ENCODE data around the gene PMEPA1.

Gene PMEPA1

DNA sequence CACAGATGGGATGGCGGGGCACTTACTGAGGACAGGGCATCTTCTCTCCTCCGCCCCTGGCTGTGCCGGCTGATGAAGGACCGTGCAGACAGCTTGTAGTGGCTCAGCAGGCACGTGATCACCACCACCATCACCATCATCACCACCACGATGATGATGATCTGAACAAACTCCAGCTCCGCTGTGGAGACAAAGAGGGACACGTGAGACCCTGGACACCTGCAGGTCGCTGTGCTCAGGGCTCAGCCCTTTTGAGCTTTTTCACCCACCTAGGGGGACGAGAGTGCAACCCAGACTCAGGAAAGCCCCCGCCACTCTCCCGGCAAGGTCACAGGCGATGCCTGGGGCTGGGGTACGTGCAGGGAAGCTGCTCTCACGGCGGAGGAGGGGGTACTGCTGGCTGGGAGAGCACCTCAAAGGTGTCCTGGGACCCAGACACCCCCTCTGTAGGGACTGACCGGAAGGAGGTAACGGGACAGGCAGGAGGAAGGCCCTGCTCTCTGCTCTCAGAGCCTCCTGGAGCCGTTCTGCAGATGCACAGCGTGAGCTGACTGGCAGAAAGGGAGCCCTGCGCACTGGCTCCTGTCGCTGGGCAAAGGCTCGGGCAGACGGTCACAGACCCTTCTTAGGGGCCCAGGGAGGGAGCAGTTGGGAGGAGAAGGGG is 50.2 kb downstream of the PMEPA1 start:
- no peak for DNase-seq

DNA sequence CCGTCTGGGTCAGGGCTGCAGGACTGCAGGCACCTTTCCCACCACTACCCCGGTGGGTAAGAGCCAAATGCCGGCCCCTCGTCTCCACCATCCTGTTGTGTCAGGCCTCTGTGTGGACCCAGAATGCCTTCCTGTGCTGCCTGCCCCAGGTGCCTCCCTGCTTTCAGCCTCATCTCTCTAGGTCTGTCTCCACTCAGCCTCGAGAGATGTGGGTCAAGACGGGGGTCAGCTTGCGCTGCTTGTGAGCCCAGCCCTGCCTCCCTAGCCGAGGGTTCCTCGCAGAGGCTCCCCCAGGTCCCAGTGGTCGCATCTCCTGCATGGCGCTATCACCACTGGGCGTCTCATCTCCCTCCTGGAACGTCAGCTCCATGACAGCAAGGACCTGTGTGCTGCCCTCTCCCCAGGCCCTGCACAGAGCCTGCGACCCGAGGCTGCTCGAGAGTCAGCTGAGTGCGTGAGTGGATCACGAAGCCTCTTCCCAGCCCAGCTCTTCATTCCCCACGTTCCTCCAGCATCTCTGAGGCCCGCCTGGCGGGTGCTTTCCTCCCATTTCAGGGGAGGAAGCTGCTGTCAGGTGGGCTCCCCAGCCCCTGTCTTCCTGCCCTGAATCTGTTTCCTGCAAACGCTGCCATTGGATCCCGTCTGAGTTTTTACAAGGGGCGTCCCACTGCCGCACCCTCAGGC is 50.8 kb downstream of the PMEPA1 start:
- no peak for DNase-seq

DNA sequence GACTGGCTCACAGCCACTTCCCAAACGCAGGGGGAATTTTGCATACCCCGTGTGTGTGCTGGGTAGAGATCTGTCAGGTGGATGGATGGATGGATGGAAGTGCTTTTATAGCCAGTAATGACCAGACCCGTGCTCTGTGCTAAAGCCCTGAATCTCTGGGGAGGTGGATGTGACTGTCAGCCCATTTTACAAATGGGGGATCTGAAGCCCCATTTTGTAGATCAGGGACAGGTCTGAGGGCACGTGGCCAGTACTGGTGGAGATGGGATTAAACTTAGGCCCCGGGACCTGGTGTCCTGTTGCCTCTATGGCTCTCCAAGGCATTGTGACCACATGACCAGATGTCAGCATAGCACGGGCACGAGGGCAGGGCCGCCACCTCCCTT is 51.4 kb downstream of the PMEPA1 start:
- no peak for DNase-seq

DNA sequence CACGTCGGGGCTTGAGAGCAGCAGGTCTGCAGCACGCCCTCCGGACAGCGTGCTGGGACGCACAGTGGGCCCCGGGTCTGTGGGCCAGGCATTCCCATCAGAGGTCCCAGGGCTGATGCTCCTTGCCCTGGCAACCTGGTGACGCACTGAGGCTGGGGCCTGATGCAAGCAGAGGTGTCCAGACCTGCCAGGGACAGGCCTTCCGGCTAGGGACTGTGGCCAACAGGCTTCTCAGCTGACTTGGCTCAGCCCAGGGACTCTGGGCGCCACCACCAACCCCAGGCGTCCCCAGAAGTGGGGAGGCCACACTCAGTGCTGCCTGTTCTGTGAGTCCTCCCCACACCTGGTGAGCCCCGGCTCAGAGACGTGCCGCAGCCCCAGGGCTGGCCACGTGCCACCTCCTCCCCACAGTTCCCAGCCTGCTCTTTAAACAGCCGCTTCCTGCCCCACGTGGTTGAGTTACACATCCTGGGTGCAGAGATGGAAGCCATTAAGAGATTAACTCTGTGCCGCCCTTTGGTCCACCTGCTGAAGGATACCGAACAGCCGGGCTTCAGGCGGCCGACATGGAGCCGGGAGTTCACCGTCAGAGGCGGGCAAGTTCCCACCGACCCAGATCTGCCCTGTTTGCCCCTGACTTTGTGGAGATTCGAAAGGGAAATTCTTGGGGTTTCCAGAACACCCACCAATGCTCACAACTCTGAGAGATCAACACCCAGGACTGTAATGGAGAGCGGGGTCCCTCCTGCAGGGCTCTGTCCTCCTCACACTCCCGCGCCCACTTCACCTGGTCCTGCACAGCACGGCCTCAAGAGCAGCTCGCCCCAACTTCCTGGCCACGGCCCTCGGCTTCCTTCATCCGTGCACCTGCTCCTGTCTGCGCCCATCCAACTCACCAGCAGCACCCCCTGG is 52.0 kb downstream of the PMEPA1 start:
- no peak for DNase-seq

DNA sequence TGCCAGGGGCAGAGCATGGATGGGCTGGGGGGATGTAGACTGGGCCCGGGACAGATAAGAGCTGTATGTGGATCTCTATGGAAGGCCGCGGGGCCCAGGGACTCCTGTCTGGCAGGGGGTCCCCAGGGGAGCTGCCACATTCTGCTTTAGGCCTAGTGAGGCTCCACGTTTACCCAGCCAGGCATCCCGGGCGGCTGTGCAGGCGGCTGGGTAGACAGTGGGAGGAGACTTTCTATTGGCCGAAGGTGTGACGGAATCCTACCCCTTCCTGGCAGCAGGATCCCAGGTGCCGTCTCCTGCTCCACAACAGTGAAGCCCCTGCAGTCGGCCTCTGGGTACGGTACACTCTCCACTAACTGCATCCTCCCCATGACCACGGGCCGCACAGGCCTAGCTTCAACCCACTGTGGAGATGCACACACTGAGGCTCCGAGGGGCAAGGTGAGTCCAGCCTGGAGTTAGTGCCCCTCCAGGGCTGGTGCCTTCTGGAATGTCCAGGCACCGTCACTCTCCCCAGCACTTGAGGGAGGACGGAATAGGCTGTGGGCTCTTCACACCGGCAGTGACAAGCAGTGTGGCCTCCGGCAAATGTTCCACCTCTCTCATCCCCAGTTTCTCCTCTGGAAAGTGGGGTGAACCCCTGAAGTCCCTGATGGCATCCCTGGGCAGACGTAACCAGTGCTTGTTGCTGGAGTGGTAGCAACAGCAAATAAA is 52.8 kb downstream of the PMEPA1 start:
- DNase-seq, result no peak

DNA sequence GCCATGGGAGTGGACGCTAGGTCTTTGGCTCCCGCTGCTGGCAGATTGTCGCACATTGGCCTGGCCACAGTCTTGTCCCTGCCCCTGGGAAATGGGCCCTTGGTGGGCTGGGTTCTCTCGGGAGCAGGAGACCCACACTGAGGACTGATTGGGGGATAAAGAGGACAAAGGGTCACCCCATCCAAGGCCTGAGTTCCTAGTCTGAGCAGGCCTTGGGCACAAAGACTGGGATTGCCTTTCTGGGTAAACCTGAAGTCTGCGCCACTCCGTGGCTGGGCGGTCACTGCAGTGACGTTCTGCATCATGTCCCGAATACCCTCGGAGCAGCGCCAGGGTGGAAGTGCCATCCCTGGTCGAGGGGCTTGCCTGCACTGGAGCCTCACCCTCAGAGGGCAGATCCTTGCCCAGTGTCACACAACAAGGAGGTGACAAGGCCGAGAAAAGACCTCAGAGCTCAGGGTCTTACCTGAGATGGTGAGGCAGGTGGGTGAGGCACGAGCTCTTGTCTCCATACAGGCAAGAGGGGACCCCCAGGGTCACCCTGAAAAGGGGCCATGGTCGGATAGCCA is 53.5 kb downstream of the PMEPA1 start:
- DNase-seq, result no peak

DNA sequence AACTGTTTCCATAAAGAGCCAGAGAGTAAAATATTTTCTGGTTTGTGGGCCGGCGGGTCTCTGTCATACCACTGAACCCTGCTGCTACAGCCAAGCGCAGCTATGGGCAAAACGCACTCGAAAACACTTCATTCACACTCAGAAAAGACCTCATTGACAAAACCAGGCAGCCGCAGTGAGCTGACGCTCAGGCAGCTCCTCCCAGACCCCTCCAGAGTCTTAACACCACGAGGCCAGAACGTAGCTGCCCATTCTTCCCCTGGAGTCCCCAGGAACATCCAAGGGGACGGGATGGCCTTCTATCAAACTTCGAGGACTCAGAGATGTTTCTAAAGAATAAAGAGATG is 54.0 kb downstream of the PMEPA1 start:
- DNase-seq, result no peak

DNA sequence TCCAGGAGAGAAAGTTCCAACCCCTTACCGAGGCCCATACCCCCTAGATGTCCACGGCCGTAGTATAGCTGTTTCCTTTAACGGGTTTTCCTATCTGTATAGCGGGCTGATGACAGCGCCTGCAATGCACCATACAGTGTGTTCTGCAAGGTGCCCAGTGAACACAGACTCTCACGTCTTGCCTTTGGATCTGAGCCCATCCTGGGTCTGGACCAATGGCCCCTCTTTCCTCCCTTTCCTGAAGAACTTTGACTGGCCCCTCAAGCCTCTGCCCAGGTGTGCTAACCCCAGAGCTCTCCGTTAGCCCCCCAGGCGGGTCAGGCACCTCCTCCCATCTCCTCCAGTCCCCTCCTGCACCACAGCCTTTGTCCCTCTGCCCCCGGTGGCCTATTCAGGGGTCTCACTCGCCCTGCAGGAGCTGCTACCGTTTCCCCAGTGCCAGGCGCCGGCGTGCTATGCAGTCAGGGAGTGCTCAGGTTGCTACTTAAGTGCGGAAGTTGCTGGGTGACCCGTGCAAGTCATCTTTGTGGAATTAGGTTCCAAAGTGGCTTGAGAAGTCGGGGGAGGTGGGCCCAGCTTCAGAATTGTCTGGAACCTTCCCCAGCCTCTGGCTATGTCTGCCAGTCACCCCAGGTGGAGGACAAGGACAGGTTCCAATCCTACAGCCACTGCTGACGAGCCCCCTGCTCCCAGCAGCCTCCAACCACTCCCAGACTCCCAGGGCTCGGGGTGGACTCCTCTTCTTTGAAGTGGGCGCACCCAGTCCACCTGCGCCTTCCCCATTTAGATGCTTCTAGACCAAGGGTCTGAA is 54.6 kb downstream of the PMEPA1 start:
- DNase-seq, result no peak

DNA sequence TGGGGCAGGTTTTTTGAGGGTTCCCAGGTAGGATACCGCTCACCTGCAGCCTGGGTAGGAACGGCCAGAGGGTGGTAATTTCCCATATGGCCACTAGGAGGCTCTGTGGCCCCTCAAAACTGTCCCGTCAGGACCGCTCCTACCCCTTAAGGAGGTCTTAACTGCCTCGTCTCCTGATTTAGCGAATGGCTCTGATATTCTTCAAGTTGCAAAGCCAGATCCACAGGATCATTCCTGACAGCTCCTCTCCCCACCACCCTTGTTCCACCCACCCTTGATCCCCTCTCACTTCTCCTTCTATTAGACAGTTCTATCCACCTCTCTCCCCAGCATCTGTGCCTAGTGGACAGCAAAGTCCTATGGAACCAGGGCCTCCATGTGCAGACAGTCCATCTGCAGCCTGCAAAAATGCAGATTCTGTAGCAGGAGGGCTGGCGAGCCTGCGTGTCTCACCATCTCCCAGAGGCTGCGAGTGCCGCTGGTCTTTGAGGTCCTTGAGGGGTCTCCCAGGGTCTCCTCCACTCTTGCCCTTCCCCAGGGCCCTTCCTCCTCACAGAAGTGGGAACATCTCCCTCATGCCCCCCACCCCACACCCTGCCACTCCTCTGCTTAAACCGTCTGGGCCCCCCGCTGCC is 55.3 kb downstream of the PMEPA1 start:
- peak in 1 of 2 experiments; percentile 60 for DNase-seq

DNA sequence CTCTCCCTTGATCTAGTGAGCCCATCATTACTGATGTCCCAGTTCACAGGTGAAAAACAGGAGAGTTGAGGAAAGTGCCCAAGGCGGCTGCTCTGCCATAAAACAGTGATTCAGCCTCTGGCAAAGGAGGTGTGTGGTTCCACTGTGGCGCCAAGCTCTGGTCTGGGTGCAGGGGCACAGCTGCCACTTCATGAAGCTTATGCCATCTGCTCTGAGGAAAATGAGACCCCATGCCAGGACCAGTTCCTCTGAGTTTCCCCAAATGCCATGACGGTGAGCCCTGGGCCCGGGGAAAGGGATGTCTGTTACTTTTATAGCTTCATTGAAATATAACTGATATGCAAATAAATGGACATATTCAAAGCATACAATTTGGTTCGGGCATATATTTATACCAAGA is 55.9 kb downstream of the PMEPA1 start:
- DNase-seq, result no peak

DNA sequence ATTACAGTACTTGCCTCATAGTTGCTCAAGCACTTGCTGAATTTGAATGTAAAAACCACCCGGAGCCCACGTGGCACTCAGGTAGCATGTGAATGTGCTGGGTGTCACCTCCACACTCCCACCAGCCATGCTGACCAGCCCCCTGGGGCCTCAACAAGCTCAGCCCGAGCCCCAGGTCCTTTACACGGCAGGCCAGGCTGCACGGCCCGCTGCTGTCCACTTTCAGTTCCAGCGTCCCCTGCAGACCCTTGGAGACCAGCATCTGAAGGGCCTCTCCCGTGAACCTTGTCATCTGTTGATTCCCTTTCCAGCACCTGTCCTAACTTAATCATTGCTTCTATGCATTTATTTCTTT is 56.3 kb downstream of the PMEPA1 start:
- no peak for DNase-seq

DNA sequence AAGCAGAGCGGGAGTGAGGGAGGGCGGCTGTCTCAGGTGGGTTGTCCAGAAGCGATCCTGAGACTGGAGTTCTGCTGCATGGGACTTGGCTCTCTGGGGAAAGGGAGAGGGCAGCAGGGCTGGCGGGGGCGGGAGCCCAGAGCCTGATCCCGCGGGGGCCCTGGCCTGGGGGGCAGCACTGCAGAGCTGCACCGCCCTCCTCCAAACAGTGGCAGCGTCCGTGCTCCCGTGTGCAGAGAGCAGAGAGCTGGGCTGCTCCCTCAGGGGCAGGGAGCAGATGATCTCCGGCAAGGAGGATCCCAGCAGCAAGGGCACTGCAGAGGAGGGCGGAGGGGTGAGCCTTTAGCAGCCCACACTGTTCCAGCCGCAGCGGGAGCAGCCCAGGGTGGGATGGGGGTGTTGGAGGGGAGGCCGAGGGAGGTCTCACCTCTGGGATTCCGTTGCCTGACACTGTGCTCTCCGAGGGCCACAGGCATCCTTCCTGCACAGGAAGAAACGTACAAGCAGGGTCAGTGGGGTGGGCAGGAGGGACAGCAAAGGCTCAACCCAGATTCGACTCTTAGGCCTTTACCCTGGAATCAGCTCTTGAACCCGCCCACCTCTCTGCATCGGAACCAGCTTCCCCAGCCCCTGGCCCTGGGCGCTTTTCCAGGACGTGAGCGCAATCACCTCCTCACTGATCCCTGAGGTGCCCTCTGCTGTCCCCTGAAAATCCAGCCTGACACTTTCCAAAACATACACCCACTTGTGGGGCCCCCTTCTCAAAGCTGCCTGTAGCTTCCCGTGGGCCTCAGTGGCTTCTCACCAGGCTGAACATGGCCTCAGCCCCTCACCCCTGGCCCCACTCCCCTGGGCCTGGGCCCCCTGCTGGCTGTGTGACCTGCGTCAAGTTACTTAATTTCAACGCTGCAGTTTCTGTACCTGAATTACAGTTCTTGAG is 56.9 kb downstream of the PMEPA1 start:
- DNase-seq, result no peak

DNA sequence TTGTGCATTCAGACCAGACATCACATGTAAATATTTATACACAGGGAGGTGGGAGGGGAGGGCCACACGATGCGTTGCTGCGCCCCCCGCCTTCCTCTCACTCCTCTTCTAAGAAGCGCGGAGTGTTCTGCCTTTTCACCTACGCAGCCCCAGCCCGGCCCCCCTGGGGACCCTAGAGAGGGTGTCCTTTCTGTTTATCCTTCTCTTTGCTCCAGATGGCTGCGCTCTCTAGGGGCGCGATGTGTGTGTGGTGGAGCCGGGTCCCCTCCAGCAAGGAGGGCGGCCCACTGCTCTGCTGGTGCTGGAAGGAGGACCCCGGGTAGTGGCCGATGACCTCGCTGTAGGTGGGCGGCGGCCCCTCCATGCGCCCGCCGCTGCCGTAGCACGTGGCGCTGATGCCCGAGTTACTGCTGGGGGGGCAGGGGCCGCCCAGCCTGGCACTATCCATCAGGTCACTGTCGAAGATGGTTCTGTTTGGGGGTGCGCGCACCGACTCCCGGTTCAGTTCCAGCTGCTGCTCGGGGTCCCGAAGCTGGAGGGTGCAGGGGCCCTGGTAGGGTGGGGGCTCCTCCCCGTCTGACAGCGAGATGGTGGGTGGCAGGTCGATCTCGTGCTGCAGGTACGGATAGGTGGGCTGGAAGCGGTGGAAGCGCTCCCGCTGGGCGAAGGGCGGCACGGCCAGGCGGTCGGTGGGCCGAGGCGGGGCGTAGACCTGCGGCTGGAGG is 57.8 kb downstream of the PMEPA1 start:
- no peak for DNase-seq

DNA sequence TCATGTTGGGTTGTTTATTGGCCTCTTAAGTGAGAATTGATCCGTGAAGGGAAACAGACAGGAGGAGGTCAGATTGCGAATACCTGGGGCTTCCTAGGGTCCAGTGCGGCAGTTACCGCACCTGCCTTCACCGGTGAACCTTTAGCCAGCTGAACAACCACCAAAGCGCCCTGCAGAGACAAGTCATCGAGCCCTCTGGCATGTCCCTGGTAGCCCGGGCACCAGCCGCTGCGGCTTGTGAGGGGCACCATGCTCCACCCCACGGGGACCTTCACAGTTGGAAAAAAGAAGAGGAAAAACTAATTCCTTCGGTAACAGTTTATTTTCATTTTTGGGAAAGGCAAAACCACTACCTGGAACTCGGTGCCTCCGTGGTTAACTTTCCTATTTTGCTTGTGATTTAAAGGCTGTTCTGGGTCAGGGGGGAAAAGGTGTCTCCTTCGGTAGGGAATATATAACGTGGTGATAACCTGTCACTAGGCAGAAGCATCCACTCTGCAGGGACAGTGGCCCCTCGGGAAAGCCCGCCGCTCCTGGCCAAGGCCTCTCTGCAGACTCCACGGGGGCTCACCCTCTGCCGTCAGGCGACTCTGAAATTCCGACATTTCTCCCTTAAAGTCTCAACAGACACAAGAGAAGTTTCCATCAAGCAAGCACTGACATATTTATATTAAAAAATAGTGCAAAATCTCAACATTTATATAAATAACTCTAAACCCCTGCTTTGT is 58.9 kb downstream of the PMEPA1 start:
- no peak for DNase-seq

DNA sequence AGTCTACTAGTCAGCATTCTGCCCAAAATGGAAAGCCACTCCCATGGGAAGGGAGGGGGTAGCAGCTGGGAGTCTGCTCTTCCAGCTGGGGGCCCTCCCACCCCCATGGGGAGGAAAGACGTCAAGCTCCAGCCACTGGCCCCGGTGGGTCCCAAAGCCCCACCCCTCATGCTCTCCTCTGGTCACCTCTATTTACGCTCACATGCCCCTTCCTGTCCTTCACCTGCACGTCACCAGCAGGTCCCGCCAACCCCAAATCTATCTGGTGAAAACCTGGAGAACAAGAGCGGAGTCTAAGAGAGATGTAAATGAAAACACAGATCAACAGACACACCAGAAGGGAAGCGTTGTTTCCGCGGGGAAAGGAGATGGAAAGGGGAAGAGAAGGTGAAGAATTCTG is 59.5 kb downstream of the PMEPA1 start:
- no peak for DNase-seq

DNA sequence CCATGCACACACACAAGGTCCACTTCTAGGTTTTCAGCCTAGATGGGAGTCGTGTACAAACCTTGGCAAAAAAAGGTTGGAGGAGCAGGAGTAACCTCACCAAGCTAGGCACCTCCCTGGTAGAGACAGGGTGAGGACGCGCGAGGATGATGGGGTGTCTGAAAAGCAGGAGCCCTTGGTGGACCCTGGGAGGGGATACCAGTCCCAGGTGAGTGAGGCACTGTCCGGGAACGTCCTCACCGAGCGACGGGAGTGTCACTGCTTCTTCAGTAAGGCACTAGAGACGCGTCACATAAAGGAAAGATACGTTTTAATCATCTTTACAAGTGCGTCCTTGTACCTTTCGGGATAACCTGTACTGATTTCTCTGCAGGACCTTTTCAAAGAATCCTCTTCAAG is 60.2 kb downstream of the PMEPA1 start:
- DNase-seq, result no peak

DNA sequence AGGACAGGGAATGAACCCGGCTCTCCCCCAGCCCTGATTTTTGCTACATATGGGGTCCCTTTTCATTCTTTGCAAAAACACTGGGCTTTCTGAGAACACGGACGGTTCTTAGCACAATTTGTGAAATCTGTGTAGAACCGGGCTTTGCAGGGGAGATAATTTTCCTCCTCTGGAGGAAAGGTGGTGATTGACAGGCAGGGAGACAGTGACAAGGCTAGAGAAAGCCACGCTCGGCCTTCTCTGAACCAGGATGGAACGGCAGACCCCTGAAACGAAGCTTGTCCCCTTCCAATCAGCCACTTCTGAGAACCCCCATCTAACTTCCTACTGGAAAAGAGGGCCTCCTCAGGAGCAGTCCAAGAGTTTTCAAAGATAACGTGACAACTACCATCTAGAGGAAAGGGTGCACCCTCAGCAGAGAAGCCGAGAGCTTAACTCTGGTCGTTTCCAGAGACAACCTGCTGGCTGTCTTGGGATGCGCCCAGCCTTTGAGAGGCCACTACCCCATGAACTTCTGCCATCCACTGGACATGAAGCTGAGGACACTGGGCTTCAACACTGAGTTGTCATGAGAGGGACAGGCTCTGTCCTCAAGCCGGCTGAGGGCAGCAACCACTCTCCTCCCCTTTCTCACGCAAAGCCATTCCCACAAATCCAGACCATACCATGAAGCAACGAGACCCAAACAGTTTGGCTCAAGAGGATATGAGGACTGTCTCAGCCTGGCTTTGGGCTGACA is 60.8 kb downstream of the PMEPA1 start:
- no peak for DNase-seq
